ENCODE measurements around the gene KLHL35.

KLHL35 gene

DNA sequence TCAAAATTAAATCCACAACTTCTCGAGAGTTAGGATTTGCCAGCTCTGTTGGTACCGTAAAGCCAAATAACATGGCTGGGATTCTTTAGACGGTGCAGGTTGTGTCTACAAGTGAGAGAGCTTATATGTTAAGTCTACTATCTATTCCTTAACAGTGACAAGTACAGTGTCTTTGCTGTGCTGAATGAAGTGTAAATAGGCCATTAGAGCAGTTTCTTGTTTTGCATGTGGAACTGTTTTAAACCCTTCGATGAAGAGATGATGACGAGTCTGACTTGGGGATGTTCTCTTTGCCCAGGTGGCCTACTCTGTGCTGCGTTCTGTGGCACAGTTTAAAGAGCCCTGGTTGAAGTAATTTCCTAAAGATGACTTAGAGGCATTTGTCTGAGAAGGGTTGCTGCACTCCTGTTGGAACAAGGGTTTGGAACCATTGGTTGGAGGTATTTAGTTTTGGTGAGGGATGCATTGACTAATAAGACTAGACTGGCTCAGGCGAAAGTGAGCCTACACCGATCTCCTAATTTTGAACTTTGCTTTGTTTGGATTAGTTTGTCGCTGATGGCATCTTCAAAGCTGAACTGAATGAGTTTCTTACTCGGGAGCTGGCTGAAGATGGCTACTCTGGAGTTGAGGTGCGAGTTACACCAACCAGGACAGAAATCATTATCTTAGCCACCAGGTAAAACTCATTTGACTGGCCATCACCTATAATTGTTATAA is 32.7 kb downstream of the KLHL35 start:
- ChIA-PET POLR2A (interaction anchor here (0.7 to 2.6 kb wide), 13 partner anchors 9 to 160 kb away, joined by 3 to 7 read pairs (median 4); no protein-coding TSS in a partner anchor), CTCF (interaction anchor here (0.5 to 1.0 kb wide), 2 partner anchors 57 to 125 kb away, joined by 4 to 5 read pairs; partner anchors contain the start of gene GDPD5)
- no peak for TF ChIP-seq HDGF (IDR thresholded peaks at IDR 0.05; ENCODE audit: borderline replicate concordance)
- no peak for TF ChIP-seq ARNT (IDR thresholded peaks at IDR 0.05)
- no peak for TF ChIP-seq L3MBTL2 (conservative IDR thresholded peaks at IDR 0.05)
- TF ChIP-seq SUZ12 (IDR thresholded peaks at IDR 0.05), result no peak
- TF ChIP-seq FOXK2 (IDR thresholded peaks at IDR 0.05), result no peak
- TF ChIP-seq SP1 (IDR thresholded peaks at IDR 0.05), result no peak
- TF ChIP-seq, protein P1, sequence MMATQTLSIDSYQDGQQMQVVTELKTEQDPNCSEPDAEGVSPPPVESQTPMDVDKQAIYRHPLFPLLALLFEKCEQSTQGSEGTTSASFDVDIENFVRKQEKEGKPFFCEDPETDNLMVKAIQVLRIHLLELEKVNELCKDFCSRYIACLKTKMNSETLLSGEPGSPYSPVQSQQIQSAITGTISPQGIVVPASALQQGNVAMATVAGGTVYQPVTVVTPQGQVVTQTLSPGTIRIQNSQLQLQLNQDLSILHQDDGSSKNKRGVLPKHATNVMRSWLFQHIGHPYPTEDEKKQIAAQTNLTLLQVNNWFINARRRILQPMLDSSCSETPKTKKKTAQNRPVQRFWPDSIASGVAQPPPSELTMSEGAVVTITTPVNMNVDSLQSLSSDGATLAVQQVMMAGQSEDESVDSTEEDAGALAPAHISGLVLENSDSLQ (IDR thresholded peaks at IDR 0.05), result no peak
- TF ChIP-seq NFRKB (IDR thresholded peaks at IDR 0.05), result no peak
- no peak for TF ChIP-seq BHLHE40 (IDR thresholded peaks at IDR 0.05; ENCODE audit: borderline replicate concordance)
- TF ChIP-seq FOXA1 (IDR thresholded peaks at IDR 0.05), result no peak
- no peak for TF ChIP-seq ZNF384 (IDR thresholded peaks at IDR 0.05)
- no peak for TF ChIP-seq ELF4 (IDR thresholded peaks at IDR 0.05)
- TF ChIP-seq CTBP1 (IDR thresholded peaks at IDR 0.05; ENCODE audit: borderline replicate concordance), result no peak
- TF ChIP-seq FOXM1 (IDR thresholded peaks at IDR 0.05; ENCODE audit: borderline replicate concordance), result no peak
- no peak for DNase-seq (ENCODE audit: extremely low spot score)

DNA sequence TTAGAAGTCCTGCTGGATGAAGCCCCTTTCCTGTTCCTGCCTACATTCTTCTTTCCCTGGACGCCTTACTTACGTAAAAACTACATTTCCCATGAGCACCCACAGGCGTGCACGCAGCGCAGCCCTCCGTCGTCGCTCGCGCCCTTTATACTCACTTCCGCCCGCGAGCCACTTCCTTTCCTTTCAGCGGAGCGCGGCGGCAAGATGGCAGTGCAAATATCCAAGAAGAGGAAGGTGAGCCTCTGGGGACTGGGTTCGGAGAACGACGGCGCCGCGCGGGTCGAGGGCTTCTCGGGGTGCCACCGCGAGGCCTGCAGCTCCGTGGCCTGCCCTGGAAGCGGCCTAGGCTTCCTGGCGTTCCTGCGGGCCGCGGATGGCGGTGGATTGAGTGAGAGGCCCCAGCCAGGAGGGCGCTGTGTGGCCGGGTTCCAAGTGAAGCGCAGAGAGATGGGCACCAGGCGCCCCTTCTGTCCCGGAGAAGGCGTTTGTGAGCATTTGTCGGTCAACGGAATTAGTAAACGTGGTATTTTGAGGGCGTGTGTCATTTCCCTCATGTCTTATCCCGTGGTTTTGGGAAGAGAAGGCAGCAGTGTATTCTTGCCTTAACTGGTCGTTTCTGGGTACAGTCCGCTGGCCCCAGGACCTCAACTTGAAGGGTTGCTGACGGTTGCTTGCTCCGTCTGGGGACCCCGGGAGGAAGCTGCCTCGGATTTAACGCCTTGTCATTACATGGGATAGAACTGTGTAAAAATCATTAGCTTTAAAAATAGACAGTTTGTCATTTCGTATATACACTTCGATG is 33.5 kb downstream of the KLHL35 start, which contains the start of gene RPS3:
Gene RPS3, plus strand, starts transcription at position 175 of the 802 bp plus-strand sequence. Its CDS starts 30 bp downstream, at position 205.
- peak; percentile 50; the same call in 1 of the 2 replicates for TF ChIP-seq LEF1 (IDR thresholded peaks at IDR 0.05; ENCODE audit: borderline replicate concordance)
- no peak for TF ChIP-seq FOXK2 (IDR thresholded peaks at IDR 0.05)
- TF ChIP-seq SP1 (IDR thresholded peaks at IDR 0.05), result no peak
- no peak for TF ChIP-seq FOXM1 (IDR thresholded peaks at IDR 0.05; ENCODE audit: borderline replicate concordance)
- no peak for TF ChIP-seq ARNT (IDR thresholded peaks at IDR 0.05)
- TF ChIP-seq HDGF (IDR thresholded peaks at IDR 0.05; ENCODE audit: borderline replicate concordance), result no peak
- TF ChIP-seq ELF4 (IDR thresholded peaks at IDR 0.05), result peak; percentile 98
- no peak for TF ChIP-seq CTBP1 (IDR thresholded peaks at IDR 0.05; ENCODE audit: borderline replicate concordance)
- peak; percentile 55 for TF ChIP-seq L3MBTL2 (conservative IDR thresholded peaks at IDR 0.05)
- TF ChIP-seq NFRKB (IDR thresholded peaks at IDR 0.05), result peak; percentile 84
- DNase-seq (ENCODE audit: extremely low spot score), result peak; percentile 93
- CTCF ChIA-PET, result interaction anchor here (1.3 kb wide), 1 partner anchor 10 kb away, joined by 3 read pairs; no protein-coding TSS in a partner anchor
- POLR2A ChIA-PET, result interaction anchor here (0.8 to 2.6 kb wide), 7 partner anchors 9 to 161 kb away, joined by 3 to 7 read pairs (median 4); no protein-coding TSS in a partner anchor

GRCh38 chr11:75398906-75399305 is 34.1 kb downstream of the KLHL35 start:
- DNase-seq (ENCODE audit: extremely low spot score), result no peak
- TF ChIP-seq ZNF384 (IDR thresholded peaks at IDR 0.05), result no peak
- no peak for TF ChIP-seq SUZ12 (IDR thresholded peaks at IDR 0.05)
- no peak for TF ChIP-seq TARDBP (IDR thresholded peaks at IDR 0.05)
- TF ChIP-seq ELF4 (IDR thresholded peaks at IDR 0.05), result no peak
- no peak for TF ChIP-seq FOXK2 (IDR thresholded peaks at IDR 0.05)
- TF ChIP-seq ARNT (IDR thresholded peaks at IDR 0.05), result no peak
- ChIA-PET POLR2A (interaction anchor here (0.7 kb wide), 1 partner anchor 10 kb away, joined by 3 read pairs; no protein-coding TSS in a partner anchor), CTCF (interaction anchor here (1.3 kb wide), 1 partner anchor 9 kb away, joined by 3 read pairs; no protein-coding TSS in a partner anchor)

GRCh38 chr11:75394085-75394840 is 38.7 kb downstream of the KLHL35 start:
- no peak for DNase-seq (ENCODE audit: extremely low spot score)
- CTCF ChIA-PET, result no interaction called here
- TF ChIP-seq ARNT (IDR thresholded peaks at IDR 0.05) (no peak), FOXA1 (IDR thresholded peaks at IDR 0.05) (no peak), LEF1 (IDR thresholded peaks at IDR 0.05; ENCODE audit: borderline replicate concordance) (no peak), L3MBTL2 (conservative IDR thresholded peaks at IDR 0.05) (no peak), ZNF384 (IDR thresholded peaks at IDR 0.05) (no peak), SUZ12 (IDR thresholded peaks at IDR 0.05) (no peak), BHLHE40 (IDR thresholded peaks at IDR 0.05; ENCODE audit: borderline replicate concordance) (no peak), SP1 (IDR thresholded peaks at IDR 0.05) (no peak), HDGF (IDR thresholded peaks at IDR 0.05; ENCODE audit: borderline replicate concordance) (no peak), CTBP1 (IDR thresholded peaks at IDR 0.05; ENCODE audit: borderline replicate concordance) (no peak), FOXM1 (IDR thresholded peaks at IDR 0.05; ENCODE audit: borderline replicate concordance) (no peak), FOXK2 (IDR thresholded peaks at IDR 0.05) (no peak), TARDBP (IDR thresholded peaks at IDR 0.05) (no peak), ELF4 (IDR thresholded peaks at IDR 0.05) (no peak), NFRKB (IDR thresholded peaks at IDR 0.05) (no peak)
- TF ChIP-seq, protein P1 (IDR thresholded peaks at IDR 0.05), result no peak
- POLR2A ChIA-PET, result no interaction called here

DNA sequence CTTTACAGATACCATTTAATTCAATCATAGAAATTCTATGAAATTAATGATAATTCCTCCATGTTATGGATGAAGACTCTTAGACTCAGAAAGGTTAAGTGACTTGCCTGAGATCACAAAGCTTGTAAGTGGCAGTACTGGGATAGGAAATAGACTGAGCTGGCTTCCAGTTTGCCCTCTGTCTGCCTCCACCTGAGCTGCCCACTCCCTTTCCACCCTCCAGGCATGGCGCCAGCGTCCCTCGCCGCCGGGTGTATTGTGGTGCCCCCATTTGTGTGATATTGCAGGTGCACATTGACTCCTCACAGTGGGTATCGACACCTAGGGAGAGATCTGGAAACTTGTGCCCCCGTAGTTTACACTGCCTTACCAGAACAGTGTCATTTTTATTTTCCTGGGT is 43.1 kb downstream of the KLHL35 start:
- CTCF ChIA-PET, result interaction anchor here (0.9 to 1.7 kb wide), 5 partner anchors 9 to 113 kb away, joined by 3 to 5 read pairs (median 3); partner anchors contain the start of gene RPS3
- TF ChIP-seq, protein P1 (IDR thresholded peaks at IDR 0.05), result no peak
- TF ChIP-seq BHLHE40 (IDR thresholded peaks at IDR 0.05; ENCODE audit: borderline replicate concordance) (no peak), FOXA1 (IDR thresholded peaks at IDR 0.05) (no peak), NFRKB (IDR thresholded peaks at IDR 0.05) (no peak), SUZ12 (IDR thresholded peaks at IDR 0.05) (no peak), LEF1 (IDR thresholded peaks at IDR 0.05; ENCODE audit: borderline replicate concordance) (no peak), SP1 (IDR thresholded peaks at IDR 0.05) (no peak), CTBP1 (IDR thresholded peaks at IDR 0.05; ENCODE audit: borderline replicate concordance) (no peak), HDGF (IDR thresholded peaks at IDR 0.05; ENCODE audit: borderline replicate concordance) (no peak), FOXM1 (IDR thresholded peaks at IDR 0.05; ENCODE audit: borderline replicate concordance) (no peak), ARNT (IDR thresholded peaks at IDR 0.05) (no peak), TARDBP (IDR thresholded peaks at IDR 0.05) (no peak), FOXK2 (IDR thresholded peaks at IDR 0.05) (no peak), L3MBTL2 (conservative IDR thresholded peaks at IDR 0.05) (no peak), ZNF384 (IDR thresholded peaks at IDR 0.05) (no peak), ELF4 (IDR thresholded peaks at IDR 0.05) (no peak)
- no peak for DNase-seq (ENCODE audit: extremely low spot score)
- POLR2A ChIA-PET, result interaction anchor here (1.3 kb wide), 1 partner anchor 9 kb away, joined by 3 read pairs; no protein-coding TSS in a partner anchor
